Measurements from ENCODE around the gene ERFE.

DNA sequence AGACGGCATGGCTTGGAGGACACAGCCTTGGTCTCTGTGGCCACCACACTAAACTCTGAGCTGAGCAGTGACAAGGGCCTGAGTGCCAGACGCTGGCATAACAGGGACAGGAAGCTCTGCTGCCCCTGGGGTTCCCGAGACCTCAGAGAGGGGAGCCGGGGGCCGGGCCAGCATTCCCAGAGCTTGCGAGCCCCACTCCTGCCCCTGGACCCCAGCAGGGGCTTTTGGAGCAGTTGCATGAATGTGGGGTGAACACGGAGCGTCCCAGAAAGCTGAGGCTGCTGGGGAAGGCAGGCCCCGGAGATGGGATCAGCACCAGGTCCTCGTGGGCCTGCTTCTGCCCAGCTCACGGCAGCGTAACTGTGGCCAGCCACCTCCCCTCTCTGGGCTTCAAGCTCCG lies 7.6 kb upstream of the ERFE start:
- TF ChIP-seq TARDBP (IDR thresholded peaks at IDR 0.05), result no peak
- no peak for TF ChIP-seq FOXK2 (IDR thresholded peaks at IDR 0.05)
- no peak for TF ChIP-seq SP1 (IDR thresholded peaks at IDR 0.05)
- TF ChIP-seq ARNT (IDR thresholded peaks at IDR 0.05), result no peak
- TF ChIP-seq ELF4 (IDR thresholded peaks at IDR 0.05), result no peak
- no peak for TF ChIP-seq LEF1 (IDR thresholded peaks at IDR 0.05; ENCODE audit: borderline replicate concordance)
- no peak for TF ChIP-seq NFRKB (IDR thresholded peaks at IDR 0.05)
- TF ChIP-seq HDGF (IDR thresholded peaks at IDR 0.05; ENCODE audit: borderline replicate concordance), result no peak
- TF ChIP-seq, protein P1, sequence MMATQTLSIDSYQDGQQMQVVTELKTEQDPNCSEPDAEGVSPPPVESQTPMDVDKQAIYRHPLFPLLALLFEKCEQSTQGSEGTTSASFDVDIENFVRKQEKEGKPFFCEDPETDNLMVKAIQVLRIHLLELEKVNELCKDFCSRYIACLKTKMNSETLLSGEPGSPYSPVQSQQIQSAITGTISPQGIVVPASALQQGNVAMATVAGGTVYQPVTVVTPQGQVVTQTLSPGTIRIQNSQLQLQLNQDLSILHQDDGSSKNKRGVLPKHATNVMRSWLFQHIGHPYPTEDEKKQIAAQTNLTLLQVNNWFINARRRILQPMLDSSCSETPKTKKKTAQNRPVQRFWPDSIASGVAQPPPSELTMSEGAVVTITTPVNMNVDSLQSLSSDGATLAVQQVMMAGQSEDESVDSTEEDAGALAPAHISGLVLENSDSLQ (IDR thresholded peaks at IDR 0.05), result no peak
- no peak for TF ChIP-seq BHLHE40 (IDR thresholded peaks at IDR 0.05; ENCODE audit: borderline replicate concordance)

All from HEK293T (cell line).